ENCODE results near the gene CAMK4.

GRCh38 chr5:111463311-111463710 lies 239.1 kb downstream of the CAMK4 start:
- no peak for TF ChIP-seq POLR2A (IDR thresholded peaks at IDR 0.05)
- no peak for TF ChIP-seq CTCF (IDR thresholded peaks at IDR 0.05)

Data from tibial nerve (tissue), 3 donors.